B cell (primary cell): ENCODE results near the gene ZFC3H1.

Experiments
- EZH2 ChIP-seq: IDR thresholded peaks from 2 replicates; pipeline ENCODE4 v1.6.1; 2012; ENCODE audit warnings: borderline replicate concordance, low read depth, mild to moderate bottlenecking, moderate library complexity, low read length; ENCODE audit not compliant: insufficient read depth, poor library complexity, severe bottlenecking
- TF ChIP-seq, protein P1 (sequence below): fragments of 200-600 bp; IDR thresholded peaks from one replicate; pipeline ENCODE4 v1.8.0; 2022; ENCODE audit warnings: antibody characterized with exemption, mild to moderate bottlenecking

DNA sequence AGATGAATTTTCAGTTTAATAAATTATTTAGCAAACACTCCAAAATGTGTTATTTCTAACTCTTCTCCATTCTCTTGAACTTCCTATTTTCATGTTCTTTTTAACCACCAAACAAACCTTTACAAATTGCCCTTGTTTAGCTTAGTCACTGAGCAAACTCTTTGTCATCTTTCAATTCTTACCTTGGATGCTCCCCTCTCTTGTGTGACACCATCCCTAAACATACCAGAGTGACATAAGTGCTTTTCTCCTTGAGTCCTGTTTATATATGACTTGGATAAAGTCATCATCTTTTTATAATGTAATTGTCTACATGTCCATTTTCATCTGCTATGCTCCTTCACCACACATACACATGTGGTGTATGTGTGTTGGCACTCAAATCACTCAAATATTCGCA lies 18.8 kb upstream of the ZFC3H1 start:
- TF ChIP-seq, protein P1, sequence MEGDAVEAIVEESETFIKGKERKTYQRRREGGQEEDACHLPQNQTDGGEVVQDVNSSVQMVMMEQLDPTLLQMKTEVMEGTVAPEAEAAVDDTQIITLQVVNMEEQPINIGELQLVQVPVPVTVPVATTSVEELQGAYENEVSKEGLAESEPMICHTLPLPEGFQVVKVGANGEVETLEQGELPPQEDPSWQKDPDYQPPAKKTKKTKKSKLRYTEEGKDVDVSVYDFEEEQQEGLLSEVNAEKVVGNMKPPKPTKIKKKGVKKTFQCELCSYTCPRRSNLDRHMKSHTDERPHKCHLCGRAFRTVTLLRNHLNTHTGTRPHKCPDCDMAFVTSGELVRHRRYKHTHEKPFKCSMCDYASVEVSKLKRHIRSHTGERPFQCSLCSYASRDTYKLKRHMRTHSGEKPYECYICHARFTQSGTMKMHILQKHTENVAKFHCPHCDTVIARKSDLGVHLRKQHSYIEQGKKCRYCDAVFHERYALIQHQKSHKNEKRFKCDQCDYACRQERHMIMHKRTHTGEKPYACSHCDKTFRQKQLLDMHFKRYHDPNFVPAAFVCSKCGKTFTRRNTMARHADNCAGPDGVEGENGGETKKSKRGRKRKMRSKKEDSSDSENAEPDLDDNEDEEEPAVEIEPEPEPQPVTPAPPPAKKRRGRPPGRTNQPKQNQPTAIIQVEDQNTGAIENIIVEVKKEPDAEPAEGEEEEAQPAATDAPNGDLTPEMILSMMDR: no peak
- TF ChIP-seq EZH2: no peak
